ENCODE data around the gene GRIP2.

The GRIP2 gene

DNA sequence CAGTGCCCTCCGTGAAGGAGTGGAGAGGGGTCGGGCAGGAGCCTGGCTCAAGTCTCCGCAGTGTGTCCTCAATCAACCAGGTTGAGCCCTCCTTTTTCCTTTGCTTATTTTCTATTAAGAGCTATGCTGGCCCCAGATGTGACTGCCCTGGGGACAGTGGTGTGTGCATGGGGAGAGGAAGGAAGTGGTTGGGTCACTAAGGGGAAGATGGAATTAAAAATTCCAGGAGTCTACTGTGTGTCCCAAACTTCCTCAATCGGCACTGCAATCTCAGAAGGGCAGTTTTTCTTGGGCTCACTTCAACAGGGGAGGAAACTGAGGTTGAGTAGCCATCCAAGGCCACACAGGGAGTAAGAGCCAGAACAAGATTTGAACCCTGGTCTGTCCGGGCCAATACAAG, 13.7 kb upstream of the GRIP2 start:
- H3K4me3 ChIP-seq (replicated peaks in 1 of 2; ENCODE audit: low read depth in 2 of 2, low read length in 2 of 2): no peak overlapping the region
- TF ChIP-seq, protein P1, sequence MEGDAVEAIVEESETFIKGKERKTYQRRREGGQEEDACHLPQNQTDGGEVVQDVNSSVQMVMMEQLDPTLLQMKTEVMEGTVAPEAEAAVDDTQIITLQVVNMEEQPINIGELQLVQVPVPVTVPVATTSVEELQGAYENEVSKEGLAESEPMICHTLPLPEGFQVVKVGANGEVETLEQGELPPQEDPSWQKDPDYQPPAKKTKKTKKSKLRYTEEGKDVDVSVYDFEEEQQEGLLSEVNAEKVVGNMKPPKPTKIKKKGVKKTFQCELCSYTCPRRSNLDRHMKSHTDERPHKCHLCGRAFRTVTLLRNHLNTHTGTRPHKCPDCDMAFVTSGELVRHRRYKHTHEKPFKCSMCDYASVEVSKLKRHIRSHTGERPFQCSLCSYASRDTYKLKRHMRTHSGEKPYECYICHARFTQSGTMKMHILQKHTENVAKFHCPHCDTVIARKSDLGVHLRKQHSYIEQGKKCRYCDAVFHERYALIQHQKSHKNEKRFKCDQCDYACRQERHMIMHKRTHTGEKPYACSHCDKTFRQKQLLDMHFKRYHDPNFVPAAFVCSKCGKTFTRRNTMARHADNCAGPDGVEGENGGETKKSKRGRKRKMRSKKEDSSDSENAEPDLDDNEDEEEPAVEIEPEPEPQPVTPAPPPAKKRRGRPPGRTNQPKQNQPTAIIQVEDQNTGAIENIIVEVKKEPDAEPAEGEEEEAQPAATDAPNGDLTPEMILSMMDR (IDR thresholded peaks at IDR 0.05; ENCODE audit: low read depth, low read length): no peak

DNA sequence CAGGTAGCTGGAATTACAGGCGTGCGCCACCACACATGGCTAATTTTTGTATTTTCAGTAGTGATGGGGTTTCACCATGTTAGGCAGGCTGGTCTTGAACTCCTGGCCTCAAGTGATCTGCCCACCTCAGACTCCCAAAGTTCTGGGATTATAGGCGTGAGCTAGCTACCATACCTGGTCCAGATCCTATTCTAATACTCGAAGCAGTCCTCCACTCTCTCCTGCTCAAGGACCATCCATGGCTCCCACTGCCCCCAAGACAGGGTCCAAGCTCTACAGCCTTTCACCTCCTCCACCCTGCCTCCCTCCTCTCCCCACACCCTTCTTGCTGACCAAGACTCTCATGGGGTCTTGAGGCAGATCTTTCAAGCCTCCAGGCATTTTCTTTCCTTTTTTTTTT, 12.6 kb upstream of the GRIP2 start:
- TF ChIP-seq, protein P1 (IDR thresholded peaks at IDR 0.05; ENCODE audit: low read depth, low read length): no peak
- no peak overlapping the region for H3K4me3 ChIP-seq (replicated peaks in 1 of 2; ENCODE audit: low read depth in 2 of 2, low read length in 2 of 2)
- no peak for DNase-seq (ENCODE audit: low read depth in 2 of 2)

More for the DNA sequence above, 13.7 kb upstream of the GRIP2 start:
- DNase-seq (ENCODE audit: low read depth in 2 of 2): no peak

DNA sequence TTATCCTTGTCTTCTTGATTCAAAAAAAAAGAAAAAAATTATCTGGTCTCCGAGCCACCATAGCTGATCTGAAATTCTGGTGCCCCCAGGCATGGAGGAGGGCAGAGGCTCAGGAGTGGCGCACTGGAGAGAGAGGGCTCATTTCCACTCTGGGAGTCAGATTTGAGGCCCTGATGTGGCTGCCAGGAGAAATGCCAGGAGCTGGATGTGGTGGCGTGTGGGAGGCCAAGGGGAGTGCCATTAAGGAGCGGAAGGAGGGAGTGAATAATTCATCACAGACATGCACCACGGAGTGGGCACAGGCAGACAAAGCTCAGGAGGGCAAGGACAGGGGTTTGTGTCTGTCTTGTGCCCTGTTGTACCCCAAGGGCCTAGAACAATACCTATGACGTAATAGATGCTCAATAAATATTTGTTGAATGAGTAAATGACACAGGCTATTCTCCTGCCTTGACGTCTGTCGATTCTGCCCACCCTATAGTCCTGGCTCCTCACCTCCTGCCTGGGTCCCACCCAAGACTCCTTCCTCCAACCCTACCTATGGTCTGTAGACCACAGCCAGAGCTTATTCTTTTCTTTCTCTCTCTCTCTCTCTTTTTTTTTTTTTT, 12.0 kb upstream of the GRIP2 start:
- DNase-seq (ENCODE audit: low read depth in 2 of 2): peak in 1 of 2 donors; percentile 6
- no peak overlapping the region for H3K4me3 ChIP-seq (replicated peaks in 1 of 2; ENCODE audit: low read depth in 2 of 2, low read length in 2 of 2)
- TF ChIP-seq, protein P1 (IDR thresholded peaks at IDR 0.05; ENCODE audit: low read depth, low read length): no peak

DNA sequence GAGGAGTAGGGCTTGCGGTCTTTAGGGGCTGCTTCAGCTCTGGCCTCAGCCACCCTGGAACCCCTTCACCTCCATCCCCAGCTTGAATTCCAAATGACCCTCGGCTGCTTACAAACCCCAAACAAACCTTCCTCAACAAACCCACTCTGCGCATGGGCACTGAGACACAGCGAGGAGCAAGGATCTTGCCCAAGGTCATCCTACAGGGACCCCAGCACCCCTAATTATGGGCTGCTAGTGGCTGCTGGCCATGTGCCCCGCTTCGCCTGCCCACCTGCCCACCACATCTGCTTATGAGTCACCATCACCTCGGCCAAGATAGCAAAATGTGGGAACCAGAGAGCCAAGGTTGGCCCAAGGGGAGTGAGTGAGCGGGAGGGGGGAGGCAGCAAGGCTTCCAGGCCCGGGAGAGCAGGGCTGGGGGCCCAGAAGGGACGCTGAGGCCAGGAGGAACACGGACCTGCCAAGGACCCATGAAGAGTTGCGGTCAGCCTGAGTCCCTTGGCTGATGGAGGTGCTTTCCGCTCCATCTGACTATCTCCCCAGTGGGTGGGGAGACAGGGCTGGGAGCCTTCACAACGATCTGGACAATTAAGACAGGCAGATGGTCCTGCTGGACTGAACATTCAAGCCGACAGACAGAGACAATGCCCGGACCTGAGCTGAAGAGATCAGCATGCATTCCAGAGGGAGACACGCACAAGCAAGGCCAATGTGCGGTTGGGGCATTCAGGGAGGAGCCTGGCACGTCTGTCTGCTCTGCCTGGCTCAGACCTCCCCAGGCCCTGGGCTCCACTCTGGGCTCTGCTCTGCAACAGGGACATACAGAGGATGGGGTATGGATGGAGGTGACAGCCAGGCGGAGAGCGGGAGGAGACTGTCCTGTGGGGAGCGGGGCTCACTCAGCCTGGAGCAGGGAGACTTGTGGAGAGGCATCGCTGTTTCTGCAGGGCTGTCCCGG, 10.8 kb upstream of the GRIP2 start:
- TF ChIP-seq, protein P1 (IDR thresholded peaks at IDR 0.05; ENCODE audit: low read depth, low read length): no peak

DNA sequence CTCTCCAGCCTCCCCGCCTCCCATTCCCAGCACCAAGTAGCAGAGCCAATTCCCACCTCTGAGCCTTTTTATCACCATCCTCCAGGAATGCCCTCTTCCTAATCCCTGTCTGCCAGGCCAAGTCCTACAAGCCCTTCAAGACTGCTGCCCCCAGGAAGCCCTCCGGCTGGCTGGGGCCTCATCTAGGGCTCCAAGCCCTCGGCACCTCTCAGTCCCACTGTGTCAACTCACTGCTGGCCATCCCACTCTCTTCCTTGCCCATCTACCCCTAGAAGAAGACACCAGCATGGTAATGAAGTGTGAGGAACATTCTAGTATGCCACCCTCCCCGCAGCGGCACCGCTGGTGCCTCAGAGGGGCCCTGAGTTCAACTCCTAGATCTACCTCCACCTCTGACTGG, 10.0 kb upstream of the GRIP2 start:
- no peak overlapping the region for H3K4me3 ChIP-seq (replicated peaks in 1 of 2; ENCODE audit: low read depth in 2 of 2, low read length in 2 of 2)
- TF ChIP-seq, protein P1 (IDR thresholded peaks at IDR 0.05; ENCODE audit: low read depth, low read length): no peak
- DNase-seq (ENCODE audit: low read depth in 2 of 2): no peak

More for the DNA sequence above, 10.8 kb upstream of the GRIP2 start:
- H3K4me3 ChIP-seq (replicated peaks in 1 of 2; ENCODE audit: low read depth in 2 of 2, low read length in 2 of 2): no peak overlapping the region
- DNase-seq (ENCODE audit: low read depth in 2 of 2): peak; percentile 11 to 20

GRCh38 chr3:14549256-14549919, 9.2 kb upstream of the GRIP2 start:
- peak; percentile 7 to 24 for DNase-seq (ENCODE audit: low read depth in 2 of 2)
- TF ChIP-seq, protein P1 (IDR thresholded peaks at IDR 0.05; ENCODE audit: low read depth, low read length): peak; percentile 23
- H3K4me3 ChIP-seq (replicated peaks in 1 of 2; ENCODE audit: low read depth in 2 of 2, low read length in 2 of 2): no peak overlapping the region
